D721Med (cell line): ENCODE data around the gene SLC4A3.
"Not testable (repeated sequence)": the region's sequence is repeated elsewhere in the genome, so short reads cannot be mapped to it uniquely, and the experiment has no call there.

Source experiments
- DNase-seq: peaks from one replicate; pipeline ENCODE4 v3.0.0; 2011; ENCODE audit warnings: low spot score; ENCODE audit not compliant: insufficient read length
- FAIRE-seq: peaks from 2 replicates; lab custom pipeline; 2011; peaks lifted over from hg19 to GRCh38; lab: Jason Lieb, UNC
- CTCF ChIP-seq: IDR thresholded peaks from 2 replicates; pipeline ENCODE4 v1.5.1; 2012; ENCODE audit warnings: mild to moderate bottlenecking, control low read depth; ENCODE audit not compliant: insufficient read depth; ENCODE audit errors: missing control alignments

SLC4A3 gene

GRCh38 chr2:219643788-219644398 is 16.5 kb downstream of the SLC4A3 start:
- no peak for TF ChIP-seq CTCF
- no peak for FAIRE-seq
- DNase-seq, result no peak

GRCh38 chr2:219644801-219645480 is 17.5 kb downstream of the SLC4A3 start:
- FAIRE-seq (no peak), DNase-seq (no peak)
- TF ChIP-seq CTCF, result no peak

- DNase-seq (no peak), FAIRE-seq (no peak)
- TF ChIP-seq CTCF, result no peak
Observed at GRCh38 chr2:219645631-219646527, 18.4 kb downstream of the SLC4A3 start.

- DNase-seq (no peak), FAIRE-seq (no peak)
Observed at GRCh38 chr2:219648176-219648575, 20.7 kb downstream of the SLC4A3 start.

GRCh38 chr2:219648963-219649362 is 21.5 kb downstream of the SLC4A3 start:
- DNase-seq (no peak), FAIRE-seq (no peak)
- no peak for TF ChIP-seq CTCF

More at GRCh38 chr2:219648176-219648575, 20.7 kb downstream of the SLC4A3 start:
- TF ChIP-seq CTCF, result no peak

- DNase-seq (no peak), FAIRE-seq (no peak)
- TF ChIP-seq CTCF, result no peak
Observed at GRCh38 chr2:219650426-219651248, 23.2 kb downstream of the SLC4A3 start.

- not testable (repeated sequence) for DNase-seq, FAIRE-seq
Observed at GRCh38 chr2:219651656-219652055, 24.2 kb downstream of the SLC4A3 start.
